Left lung (tissue), 10 donors: ENCODE measurements around the gene CDH13. TPM values are rescaled to one million over a fixed set of nuclear protein-coding genes. Genes with fewer than 3 reads are reported as not detected.

Source experiments
- ATAC-seq: fragments of 200-7000 bp; cut with Tn5 transposase; one replicate; pipeline ENCODE4 v1.9.1; 2020; ENCODE audit warnings: moderate library complexity
- DNase-seq, 4 donors: peaks; one replicate each; pipeline ENCODE4 v3.0.0-alpha.2; 2013 to 2020
- H3K27ac ChIP-seq, 2 donors: fragments of 200-600 bp; sonication (generic) in 1 of 2; one replicate each; pipeline versions ENCODE4 v1.5.0 to v1.8.0; 2020 to 2021
- H3K27me3 ChIP-seq, 2 donors: fragments of 200-600 bp; sonication (generic) in 1 of 2; one replicate each; pipeline versions ENCODE4 v1.5.0 to v1.8.0; 2020 to 2021
- H3K36me3 ChIP-seq, 2 donors: fragments of 200-600 bp; sonication (generic) in 1 of 2; one replicate each; pipeline versions ENCODE4 v1.5.0 to v1.8.0; 2020 to 2021
- H3K4me1 ChIP-seq, 2 donors: fragments of 200-600 bp; one replicate each; pipeline ENCODE4 v1.8.0; 2021
- H3K4me3 ChIP-seq, 2 donors: fragments of 200-600 bp; sonication (generic) in 1 of 2; one replicate each; pipeline versions ENCODE4 v1.5.0 to v1.8.0; 2020 to 2021; ENCODE audit warnings: mild to moderate bottlenecking in 1 of 2
- H3K9me3 ChIP-seq, 2 donors: fragments of 200-600 bp; sonication (generic) in 1 of 2; one replicate each; pipeline versions ENCODE4 v1.5.0 to v1.8.0; 2020 to 2021
- CTCF ChIP-seq, 2 donors: fragments of 200-600 bp; sonication (generic) in 1 of 2; IDR thresholded peaks; one replicate each; pipeline versions ENCODE4 v1.5.0 to v1.8.0; 2021; ENCODE audit warnings: antibody characterized with exemption in 2 of 2
- intact Hi-C, 2 donors: fragments of 100-400 bp; cut with DNase I; formaldehyde crosslinking; loops; one replicate each; pipeline versions ENCODE4 v1.11.2 to v1.14.2; 2022
- polyA plus RNA-seq, 6 donors: library from polyadenylated mRNA; unstranded; fragments of 120-200 nt; gene quantifications; one replicate each; pipeline ENCODE4 v1.2.1, GENCODE V29; 2013; ENCODE audit not compliant: insufficient read length in 6 of 6
- total RNA-seq, 2 donors: library from RNA; stranded (reverse); fragmentation: NEBNext Ultra II Directional; extraction: Animal tissue kit (Norgen Biotek cat#: 25700); gene quantifications; one replicate each; pipeline ENCODE4 v1.2.1, GENCODE V29; 2021
- donor health status: DM: no; HTN: yes; CAD: no.
- donor health status: DM: no; HTN: no; CAD: no.

The CDH13 gene
- total and polyA plus RNA-seq, 8 donors: 2.7 to 20.3 (median 3.2) TPM

GRCh38 chr16:83680980-83681379 is 1054.2 kb downstream of the CDH13 start:
- Histone ChIP-seq H3K4me3 (no peak overlapping the region), H3K4me1 (no peaks in the 10 kb centered on the region), H3K9me3 (no peaks in the 10 kb centered on the region), H3K27ac (no peak overlapping the region), H3K36me3 (no peaks in the 10 kb centered on the region), H3K27me3 (no peaks in the 10 kb centered on the region)
- ATAC-seq (no peak), DNase-seq (no peak)
- intact Hi-C loops: no loop called here
- TF ChIP-seq CTCF (IDR thresholded peaks at IDR 0.05): no peak

GRCh38 chr16:83681381-83681956 is 1054.7 kb downstream of the CDH13 start:
- Histone ChIP-seq H3K4me3 (no peak overlapping the region), H3K9me3 (no peaks in the 10 kb centered on the region), H3K36me3 (no peaks in the 10 kb centered on the region), H3K27me3 (no peaks in the 10 kb centered on the region), H3K27ac (no peak overlapping the region), H3K4me1 (no peaks in the 10 kb centered on the region)
- ATAC-seq: no peak
- intact Hi-C loops: no loop called here
- TF ChIP-seq CTCF (IDR thresholded peaks at IDR 0.05): no peak
- DNase-seq: no peak

GRCh38 chr16:83682116-83682867 is 1055.5 kb downstream of the CDH13 start:
- no peaks in the 10 kb centered on the region for H3K4me1 ChIP-seq
- no peak for ATAC-seq
- H3K36me3 ChIP-seq: no peaks in the 10 kb centered on the region
- no peak overlapping the region for H3K4me3 ChIP-seq
- TF ChIP-seq CTCF (IDR thresholded peaks at IDR 0.05): no peak
- no peaks in the 10 kb centered on the region for H3K9me3 ChIP-seq
- intact Hi-C loops: no loop called here
- H3K27ac ChIP-seq: no peak overlapping the region
- DNase-seq: no peak
- H3K27me3 ChIP-seq: no peaks in the 10 kb centered on the region

- Histone ChIP-seq H3K36me3 (no peaks in the 10 kb centered on the region), H3K27ac (no peak overlapping the region), H3K27me3 (no peaks in the 10 kb centered on the region), H3K4me1 (no peaks in the 10 kb centered on the region), H3K9me3 (no peaks in the 10 kb centered on the region), H3K4me3 (no peak overlapping the region)
- intact Hi-C loops: no loop called here
- TF ChIP-seq CTCF (IDR thresholded peaks at IDR 0.05): no peak
- DNase-seq (no peak), ATAC-seq (no peak)
Measured at GRCh38 chr16:83682868-83683235, 1056.1 kb downstream of the CDH13 start.

- Histone ChIP-seq H3K9me3 (no peaks in the 10 kb centered on the region), H3K4me1 (no peaks in the 10 kb centered on the region), H3K4me3 (no peak overlapping the region), H3K27ac (no peak overlapping the region), H3K36me3 (no peaks in the 10 kb centered on the region), H3K27me3 (no peaks in the 10 kb centered on the region)
- ATAC-seq: no peak
- intact Hi-C loops: no loop called here
- no peak for TF ChIP-seq CTCF (IDR thresholded peaks at IDR 0.05)
- DNase-seq: no peak
Measured at GRCh38 chr16:83685615-83686165, 1058.9 kb downstream of the CDH13 start.
